GM21526 (cell line): ENCODE measurements around the gene ARF5.

Source experiments
- ATAC-seq: cut with Tn5 transposase; IDR thresholded peaks from one replicate; pipeline ENCODE4 v1.9.1; 2021; ENCODE audit warnings: moderate library complexity; ENCODE audit not compliant: unreplicated experiment, low FRiP score

The ARF5 gene

DNA sequence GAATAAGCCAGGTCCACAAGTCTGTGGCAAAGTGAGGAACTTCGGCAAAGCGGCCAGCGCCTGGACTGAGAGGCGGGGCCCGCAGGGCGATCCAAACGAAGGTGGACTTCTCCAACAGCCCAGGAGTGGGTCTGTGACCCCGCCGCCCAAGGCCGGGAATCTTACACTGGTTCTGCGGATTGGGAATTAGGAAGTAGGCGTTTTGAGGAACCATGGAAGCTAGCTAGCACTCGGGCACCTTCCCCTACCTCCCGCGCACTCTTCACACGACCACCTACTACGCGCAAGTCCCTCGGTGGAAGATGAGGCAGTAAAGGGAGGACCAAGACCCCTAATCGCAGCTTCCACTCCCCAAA is 570 bp upstream of the ARF5 start:
- ATAC-seq = no peak

DNA sequence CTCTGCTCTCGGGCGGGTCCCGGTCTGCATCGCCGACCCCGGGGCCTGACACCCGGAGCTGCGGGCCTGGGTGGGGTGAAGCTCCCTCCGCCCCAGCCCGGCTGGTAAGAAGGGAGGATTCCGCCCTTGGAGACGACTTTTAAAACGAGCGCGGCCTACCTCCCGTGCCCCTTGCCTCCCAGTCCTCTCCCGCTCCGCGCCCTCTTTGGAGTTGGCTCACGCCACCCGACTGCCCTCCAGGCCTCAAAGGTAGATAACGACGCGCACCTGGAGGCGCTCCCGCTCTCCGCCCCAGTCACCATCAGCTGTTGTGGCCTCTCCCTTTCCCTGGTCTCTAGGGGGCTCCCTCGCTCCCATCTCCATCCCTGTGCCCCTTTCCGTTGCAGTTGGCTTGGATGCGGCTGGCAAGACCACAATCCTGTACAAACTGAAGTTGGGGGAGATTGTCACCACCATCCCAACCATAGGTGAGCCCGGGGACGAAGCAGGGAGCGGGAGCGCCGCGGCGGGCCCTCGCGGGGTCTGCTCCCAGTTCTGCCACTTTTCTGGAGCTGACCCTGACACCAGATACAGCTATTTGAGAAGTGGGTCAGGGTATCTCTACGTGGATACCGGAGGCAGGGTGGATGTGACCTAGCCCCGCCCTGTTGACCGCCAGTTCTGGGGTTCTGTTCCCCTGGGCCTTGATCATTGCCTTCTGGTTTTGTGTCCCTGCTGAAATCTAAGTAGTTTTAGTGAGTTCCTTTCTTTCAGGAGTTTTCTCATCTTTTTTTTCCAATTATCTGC is 679 bp downstream of the ARF5 start:
- peak; percentile 25 for ATAC-seq

DNA sequence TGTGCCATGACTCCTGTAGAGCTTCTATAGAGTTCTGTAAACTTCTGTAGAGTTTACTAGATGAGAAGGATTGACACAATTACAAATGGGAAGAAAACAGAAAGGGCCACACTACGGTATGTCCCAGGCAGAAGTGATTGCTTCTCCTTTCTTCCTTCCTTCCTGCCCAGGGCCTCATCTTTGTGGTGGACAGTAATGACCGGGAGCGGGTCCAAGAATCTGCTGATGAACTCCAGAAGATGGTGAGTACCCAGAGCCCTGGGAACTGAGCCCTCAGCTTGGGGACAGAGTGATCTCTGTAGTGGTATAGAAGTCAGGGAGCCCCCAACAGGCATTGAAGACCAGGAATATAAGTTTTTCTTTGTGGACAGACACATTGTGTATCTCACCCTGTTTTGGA is 1.7 kb downstream of the ARF5 start:
- no peak for ATAC-seq

DNA sequence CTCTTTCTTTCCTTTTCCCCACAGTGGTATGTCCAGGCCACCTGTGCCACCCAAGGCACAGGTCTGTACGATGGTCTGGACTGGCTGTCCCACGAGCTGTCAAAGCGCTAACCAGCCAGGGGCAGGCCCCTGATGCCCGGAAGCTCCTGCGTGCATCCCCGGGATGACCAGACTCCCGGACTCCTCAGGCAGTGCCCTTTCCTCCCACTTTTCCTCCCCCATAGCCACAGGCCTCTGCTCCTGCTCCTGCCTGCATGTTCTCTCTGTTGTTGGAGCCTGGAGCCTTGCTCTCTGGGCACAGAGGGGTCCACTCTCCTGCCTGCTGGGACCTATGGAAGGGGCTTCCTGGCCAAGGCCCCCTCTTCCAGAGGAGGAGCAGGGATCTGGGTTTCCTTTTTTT is 3.0 kb downstream of the ARF5 start:
- no peak for ATAC-seq

DNA sequence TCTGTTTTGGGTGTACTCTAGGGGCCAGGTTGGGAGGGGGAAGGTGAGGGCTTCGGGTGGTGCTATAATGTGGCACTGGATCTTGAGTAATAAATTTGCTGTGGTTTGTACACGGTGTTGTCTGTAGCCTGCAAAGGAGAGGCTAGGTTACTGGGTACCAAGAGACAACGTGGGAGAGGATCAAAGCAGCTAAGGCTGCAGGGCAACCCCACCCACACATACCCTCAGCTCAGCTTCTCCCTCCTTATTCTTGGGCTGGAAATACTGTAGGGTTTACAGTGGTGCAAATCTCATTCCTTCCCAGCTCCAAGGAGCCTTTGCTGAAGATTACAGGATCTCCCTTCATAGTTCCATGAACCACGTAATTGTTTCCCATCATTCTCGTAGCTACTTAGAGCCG is 3.4 kb downstream of the ARF5 start:
- ATAC-seq = no peak

DNA sequence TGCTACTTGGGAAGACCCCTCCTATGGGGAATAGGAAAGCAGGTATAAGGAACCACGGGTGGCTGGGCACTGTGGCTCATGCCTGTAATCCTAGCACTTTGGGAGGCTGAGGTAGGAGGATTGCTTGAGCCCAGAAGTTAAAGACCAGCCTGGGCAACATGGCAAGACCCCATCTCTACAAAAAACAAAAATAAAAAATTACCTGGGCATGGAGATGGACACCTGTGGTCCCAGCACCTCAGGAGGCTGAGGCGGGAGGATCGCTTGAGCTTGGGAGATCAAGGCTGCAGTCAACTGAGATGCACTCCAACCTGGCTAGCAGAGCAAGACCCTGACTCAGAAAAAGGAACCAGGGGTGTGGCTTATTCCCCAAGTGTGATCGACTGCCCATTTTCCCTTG is 4.3 kb downstream of the ARF5 start:
- ATAC-seq = no peak

DNA sequence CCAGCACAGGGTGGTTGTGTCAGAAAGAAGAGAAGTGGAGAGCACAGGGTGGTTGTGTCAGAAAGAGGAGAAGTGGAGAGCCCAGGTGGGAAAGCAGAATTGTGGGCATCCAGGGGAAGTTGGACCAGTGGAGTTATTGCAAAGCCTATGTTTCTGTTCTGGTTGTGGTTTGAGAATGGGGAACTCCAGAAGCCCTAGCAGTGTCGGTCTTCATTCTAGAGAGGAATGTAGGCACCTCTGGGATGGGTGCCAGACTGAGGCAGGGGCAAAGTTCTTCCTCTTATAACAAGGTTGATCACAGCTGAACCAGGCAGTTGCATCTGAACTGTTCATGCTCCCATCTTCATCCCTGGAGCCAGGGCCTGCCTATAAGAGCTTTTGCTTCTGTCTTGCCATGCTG is 6.3 kb downstream of the ARF5 start:
- no peak for ATAC-seq

DNA sequence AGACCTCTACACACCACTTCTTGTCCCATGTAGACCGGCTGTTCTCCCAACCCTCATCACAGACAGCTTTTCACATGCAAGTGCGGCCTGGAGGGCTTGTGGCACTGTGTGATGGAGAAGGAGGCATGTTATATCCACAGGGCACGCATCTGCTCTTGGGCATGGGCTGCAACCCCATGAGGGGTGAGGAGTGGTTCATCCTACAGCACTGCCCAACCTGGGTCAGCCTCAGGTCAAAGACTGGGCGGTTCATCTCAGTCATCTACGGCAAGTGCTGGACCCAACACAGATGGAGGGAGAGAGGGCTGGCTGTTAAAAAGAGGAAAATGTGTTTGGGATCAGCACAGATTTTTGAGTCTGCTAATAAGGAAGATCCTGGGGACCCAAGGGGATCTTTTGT is 7.5 kb downstream of the ARF5 start:
- no peak for ATAC-seq

DNA sequence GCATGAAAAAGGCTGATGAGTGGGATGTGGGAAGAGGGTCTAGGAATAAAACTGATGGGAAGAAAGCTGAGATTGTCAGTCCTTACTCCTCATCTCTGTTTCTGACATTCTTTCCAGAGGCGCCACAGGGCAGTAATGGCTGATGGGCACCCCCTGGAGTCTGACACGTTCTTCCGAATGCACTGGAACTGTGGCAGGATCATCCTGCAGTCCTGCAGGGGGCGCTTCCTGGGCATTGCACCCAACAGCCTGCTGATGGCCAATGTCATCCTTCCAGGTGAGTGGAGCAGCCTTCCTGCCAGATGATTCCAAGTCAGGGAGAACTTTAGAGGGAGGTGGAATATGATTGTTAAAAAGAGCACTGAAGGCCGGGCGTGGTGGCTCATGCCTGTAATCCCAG is 10.1 kb downstream of the ARF5 start:
- ATAC-seq = no peak

DNA sequence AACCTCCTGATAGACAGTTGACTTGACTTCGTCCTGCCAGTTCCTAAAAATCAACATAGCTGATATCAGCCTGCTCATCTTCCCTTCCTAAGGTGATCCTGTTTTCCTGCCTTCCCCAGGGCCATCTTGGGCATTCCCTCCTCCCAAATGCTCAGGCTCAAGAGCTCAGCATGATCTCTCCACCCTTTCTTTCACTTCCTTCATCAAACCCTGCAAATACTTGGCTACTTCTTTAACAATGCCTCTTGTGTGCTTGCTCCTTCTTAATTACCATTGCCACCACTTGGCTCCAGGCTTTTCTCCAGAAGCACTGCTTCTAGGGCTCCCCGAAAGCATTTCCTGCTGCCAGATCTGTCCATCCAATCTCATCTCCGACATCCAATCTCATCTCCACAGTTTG is 12.7 kb downstream of the ARF5 start:
- ATAC-seq = no peak

DNA sequence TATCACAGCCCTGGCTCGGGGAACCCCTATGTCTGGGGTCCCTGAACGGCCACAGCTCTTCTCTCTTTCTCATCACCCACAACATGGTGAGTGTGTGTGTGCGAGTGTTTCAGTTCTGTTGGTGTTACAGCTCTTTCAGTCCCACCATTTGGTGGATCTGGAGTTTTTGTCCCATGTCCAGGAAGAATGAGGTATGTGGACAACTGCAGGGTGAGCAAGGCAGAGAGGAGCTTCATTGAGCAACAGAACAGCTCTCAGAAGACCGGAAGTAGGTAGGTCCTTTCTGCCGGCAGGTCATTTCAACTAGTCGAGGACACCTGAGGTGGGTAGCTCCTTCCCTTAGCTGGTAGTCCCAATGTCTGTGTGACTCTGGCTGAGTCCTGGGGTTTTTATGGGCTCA is 20.2 kb downstream of the ARF5 start:
- ATAC-seq = no peak

DNA sequence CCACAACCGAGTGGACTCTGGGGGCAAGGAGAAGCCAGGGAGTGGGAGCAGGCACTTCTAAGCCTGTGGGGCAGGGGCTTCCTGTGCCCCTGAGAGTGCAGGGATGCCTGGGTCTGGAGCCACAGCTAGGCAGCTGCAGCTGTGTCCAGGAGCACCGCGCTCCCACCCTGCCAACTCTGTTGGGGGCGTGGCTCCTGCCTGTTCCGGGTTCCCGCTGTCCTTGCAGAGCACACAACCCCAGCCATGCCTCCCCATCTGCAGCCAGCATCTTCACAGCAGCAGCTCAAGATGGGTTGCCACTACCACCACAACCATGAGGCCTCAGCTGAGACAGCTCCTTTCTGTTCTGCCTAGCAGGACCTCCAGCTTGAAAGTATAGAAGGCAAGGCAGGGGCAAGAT is 21.1 kb downstream of the ARF5 start:
- no peak for ATAC-seq

DNA sequence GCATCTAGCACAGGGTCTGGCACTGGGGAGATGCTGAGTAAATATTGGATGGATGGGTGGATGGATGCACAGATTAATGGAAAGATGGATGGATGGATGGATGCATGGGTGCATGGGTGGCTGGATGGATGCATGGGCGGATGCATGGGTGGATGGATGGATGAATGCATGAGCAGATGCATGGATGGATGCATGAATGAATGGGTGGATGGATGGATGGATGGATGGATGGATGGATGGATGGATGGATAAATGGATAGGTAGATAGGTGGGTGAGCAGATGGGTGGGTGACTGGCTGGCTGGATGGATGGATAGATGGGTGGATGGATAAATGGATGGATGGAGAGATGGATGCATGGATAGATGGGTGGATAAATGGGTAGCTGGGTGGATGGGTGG is 24.1 kb downstream of the ARF5 start:
- ATAC-seq = no peak

DNA sequence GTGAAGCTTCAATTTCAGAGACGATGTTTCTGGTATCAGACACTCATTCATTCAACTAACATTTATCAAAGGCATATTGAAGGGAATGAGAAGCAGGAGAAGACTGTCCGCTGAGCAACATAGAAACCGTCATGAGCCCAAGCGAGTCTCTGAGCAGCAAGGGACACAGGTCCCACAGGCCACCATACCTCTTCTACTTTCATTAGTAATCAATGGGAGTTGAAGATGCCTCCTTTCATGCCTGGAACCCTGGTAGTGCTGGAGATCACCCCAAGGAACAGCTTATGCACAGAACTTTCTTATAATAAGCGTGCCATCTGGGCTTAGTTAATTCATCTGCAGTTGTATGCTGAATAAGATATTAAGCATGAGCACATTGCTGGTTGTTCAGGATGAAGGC is 28.5 kb downstream of the ARF5 start:
- ATAC-seq = no peak

DNA sequence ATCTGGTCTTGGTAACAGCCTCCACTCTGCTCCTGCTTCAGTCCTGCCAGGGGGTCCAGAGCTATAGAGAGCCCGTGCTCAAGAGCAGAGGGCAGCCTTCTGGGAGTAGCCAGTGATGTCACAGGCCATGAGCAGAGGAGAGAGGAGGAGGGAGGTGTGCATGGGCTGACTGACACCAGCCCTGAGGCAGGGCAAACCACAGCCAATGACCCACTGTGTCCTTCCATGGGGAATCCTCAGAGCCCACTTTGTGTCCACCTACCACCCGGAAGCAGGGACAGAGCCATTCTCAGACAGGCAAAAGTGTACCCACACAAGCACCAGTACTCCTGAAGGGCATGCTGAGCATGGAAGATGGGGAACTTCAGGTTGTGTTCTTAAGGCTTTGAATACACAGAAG is 29.8 kb downstream of the ARF5 start, which contains the start of gene PAX4:
PAX4 (minus strand) TSS at position 101 of the 400 bp plus-strand sequence. CDS start 2,214 bp downstream, outside the sequence.
- no peak for ATAC-seq

DNA sequence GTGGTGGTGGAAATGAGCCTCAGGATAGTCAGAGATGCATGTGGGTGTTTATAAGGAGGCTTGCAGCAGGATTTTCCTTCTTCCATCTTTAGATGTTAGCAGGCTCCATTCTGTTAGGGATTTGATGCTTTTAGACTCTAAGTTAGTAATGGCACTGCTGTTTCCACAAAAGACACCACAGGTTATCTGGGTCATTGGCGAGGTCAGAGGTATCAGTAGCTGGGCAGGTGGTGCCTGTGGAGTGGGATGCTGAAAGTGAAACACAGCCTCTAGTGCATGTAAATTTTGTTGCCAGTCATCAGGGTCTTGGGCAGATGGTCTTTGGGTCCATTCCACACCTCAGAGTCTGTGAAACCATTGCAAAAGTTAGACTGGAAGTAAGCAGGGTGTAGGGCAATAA is 30.6 kb downstream of the ARF5 start:
- no peak for ATAC-seq

DNA sequence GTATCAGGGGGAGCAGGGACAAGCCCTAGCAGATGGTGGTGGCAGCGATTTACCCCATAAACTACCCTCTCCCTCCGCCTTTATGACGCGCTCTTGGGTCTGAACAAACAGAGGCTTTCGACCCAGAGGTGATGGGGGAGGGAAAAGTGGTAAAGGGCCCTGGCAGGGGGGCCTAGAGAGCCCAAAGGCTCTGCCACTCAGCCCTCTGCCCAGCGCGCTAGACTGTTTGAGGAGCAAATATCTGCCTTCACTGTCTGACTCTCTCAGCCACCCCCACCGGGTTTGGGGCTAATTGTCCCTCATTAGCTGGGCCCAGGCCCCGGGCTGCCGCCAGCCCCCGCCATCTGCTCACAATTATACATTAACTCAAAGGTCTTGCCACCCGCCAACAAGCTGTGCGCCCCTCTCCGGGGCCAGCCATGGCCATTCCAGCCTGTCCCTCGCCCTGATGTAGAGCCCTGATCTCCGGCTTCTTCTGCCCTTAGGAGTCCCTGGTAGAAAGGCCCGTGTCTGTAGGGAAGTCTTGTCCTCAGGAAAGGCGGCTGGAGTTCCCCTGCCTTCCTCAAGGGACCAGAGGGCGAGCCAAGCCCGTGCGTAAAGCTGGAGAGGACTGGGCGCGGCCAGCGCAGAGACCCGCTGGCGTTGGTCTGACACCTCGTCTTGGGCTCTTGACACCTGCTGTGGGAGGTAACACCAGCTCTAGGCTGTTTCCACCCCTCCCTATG is 31.6 kb downstream of the ARF5 start:
- ATAC-seq = no peak

DNA sequence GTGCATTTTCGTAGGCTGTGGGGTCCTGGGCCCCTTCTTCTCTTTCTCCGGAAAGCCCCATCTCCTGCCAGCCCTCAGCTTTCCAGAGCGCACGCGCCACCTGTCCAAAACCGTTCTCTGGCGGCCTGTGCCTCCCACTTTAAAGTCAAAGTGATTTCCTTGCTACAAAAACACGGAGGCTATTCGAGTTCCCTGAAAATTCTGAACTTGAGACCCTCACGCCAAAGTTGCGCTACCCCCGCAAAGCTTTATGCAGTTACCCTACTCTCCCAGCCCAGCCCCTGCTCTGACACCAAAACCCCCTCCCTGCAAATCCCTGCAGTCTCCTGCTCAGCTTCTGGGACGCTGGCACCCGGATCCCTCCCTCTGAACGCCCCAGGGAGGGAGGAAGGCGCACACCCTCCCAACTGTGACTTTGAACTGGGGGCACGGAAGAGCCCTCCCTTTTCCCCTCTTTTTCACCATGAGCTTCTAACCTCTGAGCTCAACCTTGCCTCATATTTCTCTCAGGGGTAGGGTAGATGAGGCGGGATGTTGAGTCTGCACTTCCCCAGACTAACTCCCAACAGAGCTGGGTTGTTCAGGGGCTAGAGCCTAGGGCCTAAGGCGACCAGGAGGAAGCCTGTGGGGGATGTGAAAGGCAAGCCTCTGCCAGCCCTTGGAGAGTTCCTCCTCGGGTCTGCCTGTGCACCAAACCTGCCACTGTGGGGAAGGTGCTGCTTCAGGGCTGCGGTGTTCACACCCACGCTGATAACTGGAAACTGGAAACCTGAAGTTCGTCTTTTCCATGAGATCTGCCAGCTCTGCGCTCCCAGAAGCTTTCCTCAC is 32.4 kb downstream of the ARF5 start:
- no peak for ATAC-seq

DNA sequence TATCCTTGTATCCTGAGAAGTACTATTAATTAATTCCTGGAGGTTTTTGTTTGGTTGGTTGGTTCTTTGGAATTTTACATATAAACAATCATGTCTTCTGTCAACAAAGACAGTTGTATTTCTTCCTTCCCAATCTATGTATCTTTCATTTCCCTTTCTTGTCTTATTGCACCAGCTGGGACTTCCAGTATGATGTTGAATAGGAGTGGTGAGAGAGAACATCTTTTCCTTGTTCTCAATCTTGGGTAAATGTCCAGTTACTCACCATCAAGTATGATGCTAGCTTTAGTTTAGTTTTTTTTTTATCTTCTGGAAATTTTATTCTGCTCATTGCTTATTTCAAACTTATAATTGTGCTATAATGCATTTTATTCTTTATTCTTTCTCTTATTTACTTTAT is 37.1 kb downstream of the ARF5 start:
- no peak for ATAC-seq

DNA sequence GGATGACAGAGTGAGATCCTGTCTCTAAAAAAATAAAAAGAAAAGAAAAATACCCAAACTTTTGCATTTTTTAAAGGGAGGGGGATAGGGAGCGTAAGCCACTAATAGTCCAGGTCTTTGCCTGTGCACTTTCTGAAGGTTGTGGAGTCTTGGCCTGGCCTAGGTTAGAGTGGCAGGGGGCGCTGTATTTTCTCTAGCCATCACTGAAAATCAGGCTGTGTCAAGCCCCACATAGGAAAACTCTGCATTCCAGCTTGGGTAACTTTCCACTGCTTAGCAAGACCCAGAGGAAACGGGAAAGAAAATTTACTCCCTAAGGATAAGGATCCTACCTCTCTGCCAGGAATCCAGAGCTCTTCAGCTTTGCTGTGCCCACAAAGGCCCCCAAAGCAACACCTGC is 40.2 kb downstream of the ARF5 start:
- ATAC-seq = no peak

DNA sequence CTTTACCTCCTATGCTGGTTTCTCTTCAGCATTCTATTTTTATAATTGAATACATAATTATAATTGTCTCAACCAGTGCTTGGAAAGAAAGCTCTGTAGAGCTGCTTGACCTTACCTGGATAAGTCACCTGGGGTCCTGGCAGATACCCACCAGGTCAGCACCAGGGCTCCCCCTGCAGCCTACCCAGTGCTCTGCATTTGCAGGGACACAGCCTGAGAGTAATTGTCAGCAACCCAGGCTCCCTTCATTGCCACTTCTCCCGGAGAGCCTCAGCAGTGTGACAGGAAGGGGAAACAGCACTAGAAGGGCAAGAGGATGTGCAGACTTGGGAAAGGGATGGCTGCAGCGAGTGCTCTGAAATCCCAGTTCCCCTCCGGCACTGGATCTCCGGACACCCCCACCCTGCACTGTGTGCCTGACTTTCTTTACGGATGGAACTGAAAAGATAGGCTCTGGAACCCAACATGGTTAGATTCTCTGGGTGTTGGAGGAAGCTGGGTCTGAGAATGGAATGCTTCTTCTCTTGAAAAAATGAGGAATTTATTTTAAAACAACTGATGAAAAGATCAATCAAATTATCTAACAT is 41.1 kb downstream of the ARF5 start:
- ATAC-seq = peak; percentile 85
